Testis (tissue), 2 donors: ENCODE results near the gene FALEC.

Experiments
- POLR2A ChIP-seq: fragments of 450-650 bp; IDR thresholded peaks from one replicate; pipeline ENCODE4 v1.6.1; 2017; ENCODE audit warnings: antibody characterized with exemption, mild to moderate bottlenecking, moderate library complexity
- TF ChIP-seq, protein P1 (sequence below), 3 experiments: fragments of 450-650 bp in 2 of 3; fragments of 200-600 bp in 1 of 3; sonication (generic) in 1 of 3; IDR thresholded peaks; one replicate each; pipeline ENCODE4 v1.5.1; 2016 to 2019; ENCODE audit warnings: antibody characterized with exemption in 3 of 3, mild to moderate bottlenecking in 2 of 3, moderate library complexity in 1 of 3

GRCh38 chr1:150561254-150561973 lies 45.9 kb downstream of the FALEC start:
- TF ChIP-seq, protein P1, sequence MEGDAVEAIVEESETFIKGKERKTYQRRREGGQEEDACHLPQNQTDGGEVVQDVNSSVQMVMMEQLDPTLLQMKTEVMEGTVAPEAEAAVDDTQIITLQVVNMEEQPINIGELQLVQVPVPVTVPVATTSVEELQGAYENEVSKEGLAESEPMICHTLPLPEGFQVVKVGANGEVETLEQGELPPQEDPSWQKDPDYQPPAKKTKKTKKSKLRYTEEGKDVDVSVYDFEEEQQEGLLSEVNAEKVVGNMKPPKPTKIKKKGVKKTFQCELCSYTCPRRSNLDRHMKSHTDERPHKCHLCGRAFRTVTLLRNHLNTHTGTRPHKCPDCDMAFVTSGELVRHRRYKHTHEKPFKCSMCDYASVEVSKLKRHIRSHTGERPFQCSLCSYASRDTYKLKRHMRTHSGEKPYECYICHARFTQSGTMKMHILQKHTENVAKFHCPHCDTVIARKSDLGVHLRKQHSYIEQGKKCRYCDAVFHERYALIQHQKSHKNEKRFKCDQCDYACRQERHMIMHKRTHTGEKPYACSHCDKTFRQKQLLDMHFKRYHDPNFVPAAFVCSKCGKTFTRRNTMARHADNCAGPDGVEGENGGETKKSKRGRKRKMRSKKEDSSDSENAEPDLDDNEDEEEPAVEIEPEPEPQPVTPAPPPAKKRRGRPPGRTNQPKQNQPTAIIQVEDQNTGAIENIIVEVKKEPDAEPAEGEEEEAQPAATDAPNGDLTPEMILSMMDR (IDR thresholded peaks at IDR 0.05), result peak in 1 of 3 experiments; percentile 6
- TF ChIP-seq POLR2A, result peak; percentile 52
